Measurements from ENCODE around the gene PGLYRP4. TPM values are rescaled to one million over a fixed set of nuclear protein-coding genes. Genes with fewer than 3 reads are reported as not detected.

Gene PGLYRP4
- total RNA-seq, 1 experiment from 2014 or later: not detected

GRCh38 chr1:153337980-153338853 is 10.4 kb downstream of the PGLYRP4 start:
- peaks cover 52% of the 10 kb centered on the region for H3K27me3 ChIP-seq (replicated peaks; ENCODE audit: insufficient read depth, low read depth, low read length, poor library complexity)
- no peak for DNase-seq (ENCODE audit: low spot score)
- ChIA-PET CTCF (no interaction called here), POLR2A (ENCODE audit: low non-redundant PET) (no interaction called here)
- no peak overlapping the region for H3K27ac ChIP-seq (ENCODE audit: low read depth, low read length, poor library complexity, severe bottlenecking)
- no peak overlapping the region for H3K4me3 ChIP-seq (ENCODE audit: low read depth, low read length, poor library complexity, severe bottlenecking)
- intact Hi-C loops (cut with micrococcal nuclease; ENCODE audit: unreplicated experiment): no loop called here
- TF ChIP-seq EZH2 (IDR thresholded peaks at IDR 0.05; ENCODE audit: borderline replicate concordance, low read depth, low read length, poor library complexity, severe bottlenecking) (no peak), CTCF (conservative IDR thresholded peaks at IDR 0.05; ENCODE audit: low read depth, low read length) (no peak)
- no peaks in the 10 kb centered on the region for H3K4me1 ChIP-seq (ENCODE audit: insufficient read depth, low read length, poor library complexity, severe bottlenecking)
- H3K9me3 ChIP-seq (ENCODE audit: low read depth, low read length, poor library complexity, severe bottlenecking): no peaks in the 10 kb centered on the region
- no TSS peak for BruUV-seq (replicated peaks)
- no peaks in the 10 kb centered on the region for H3K36me3 ChIP-seq (ENCODE audit: insufficient read depth, low read length, poor library complexity, severe bottlenecking)

- CTCF ChIA-PET: no interaction called here
Measured at GRCh38 chr1:153336650-153337049, 12.0 kb downstream of the PGLYRP4 start.

GRCh38 chr1:153333902-153334301 is 14.7 kb downstream of the PGLYRP4 start:
- no peaks in the 10 kb centered on the region for H3K9me3 ChIP-seq (ENCODE audit: low read depth, low read length, poor library complexity, severe bottlenecking)
- no peak for DNase-seq (ENCODE audit: low spot score)
- intact Hi-C loops (cut with micrococcal nuclease; ENCODE audit: unreplicated experiment): no loop called here
- H3K4me3 ChIP-seq (ENCODE audit: low read depth, low read length, poor library complexity, severe bottlenecking): no peak overlapping the region
- CTCF ChIA-PET: no interaction called here
- no peak overlapping the region for H3K27ac ChIP-seq (ENCODE audit: low read depth, low read length, poor library complexity, severe bottlenecking)
- H3K4me1 ChIP-seq (ENCODE audit: insufficient read depth, low read length, poor library complexity, severe bottlenecking): no peaks in the 10 kb centered on the region
- TF ChIP-seq CTCF (conservative IDR thresholded peaks at IDR 0.05; ENCODE audit: low read depth, low read length): no peak
- no peak for TF ChIP-seq EZH2 (IDR thresholded peaks at IDR 0.05; ENCODE audit: borderline replicate concordance, low read depth, low read length, poor library complexity, severe bottlenecking)
- POLR2A ChIA-PET (ENCODE audit: low non-redundant PET): no interaction called here
- peaks cover 25% of the 10 kb centered on the region for H3K27me3 ChIP-seq (replicated peaks; ENCODE audit: insufficient read depth, low read depth, low read length, poor library complexity)
- no peaks in the 10 kb centered on the region for H3K36me3 ChIP-seq (ENCODE audit: insufficient read depth, low read length, poor library complexity, severe bottlenecking)
- no TSS peak for BruUV-seq (replicated peaks)

More at GRCh38 chr1:153336650-153337049, 12.0 kb downstream of the PGLYRP4 start:
- no peaks in the 10 kb centered on the region for H3K36me3 ChIP-seq (ENCODE audit: insufficient read depth, low read length, poor library complexity, severe bottlenecking)
- H3K4me1 ChIP-seq (ENCODE audit: insufficient read depth, low read length, poor library complexity, severe bottlenecking): no peaks in the 10 kb centered on the region
- H3K4me3 ChIP-seq (ENCODE audit: low read depth, low read length, poor library complexity, severe bottlenecking): no peak overlapping the region
- TF ChIP-seq CTCF (conservative IDR thresholded peaks at IDR 0.05; ENCODE audit: low read depth, low read length) (no peak), EZH2 (IDR thresholded peaks at IDR 0.05; ENCODE audit: borderline replicate concordance, low read depth, low read length, poor library complexity, severe bottlenecking) (no peak)
- intact Hi-C loops (cut with micrococcal nuclease; ENCODE audit: unreplicated experiment): no loop called here
- BruUV-seq (replicated peaks): no TSS peak
- H3K27me3 ChIP-seq (replicated peaks; ENCODE audit: insufficient read depth, low read depth, low read length, poor library complexity): peaks cover 50% of the 10 kb centered on the region
- POLR2A ChIA-PET (ENCODE audit: low non-redundant PET): no interaction called here
- DNase-seq (ENCODE audit: low spot score): no peak
- no peaks in the 10 kb centered on the region for H3K9me3 ChIP-seq (ENCODE audit: low read depth, low read length, poor library complexity, severe bottlenecking)
- no peak overlapping the region for H3K27ac ChIP-seq (ENCODE audit: low read depth, low read length, poor library complexity, severe bottlenecking)

All from A673 (cell line).